GM19468 (cell line): ENCODE data around the gene DPEP3.
"Not testable (repeated sequence)": the region's sequence is repeated elsewhere in the genome, so short reads cannot be mapped to it uniquely, and the experiment has no call there.

Experiments
- ATAC-seq: cut with Tn5 transposase; IDR thresholded peaks from one replicate; pipeline ENCODE4 v1.9.1; 2021; ENCODE audit warnings: mild to moderate bottlenecking, moderate library complexity, moderate number of reproducible peaks; ENCODE audit not compliant: unreplicated experiment; ENCODE audit errors: extremely low read depth

Gene DPEP3, protein sequence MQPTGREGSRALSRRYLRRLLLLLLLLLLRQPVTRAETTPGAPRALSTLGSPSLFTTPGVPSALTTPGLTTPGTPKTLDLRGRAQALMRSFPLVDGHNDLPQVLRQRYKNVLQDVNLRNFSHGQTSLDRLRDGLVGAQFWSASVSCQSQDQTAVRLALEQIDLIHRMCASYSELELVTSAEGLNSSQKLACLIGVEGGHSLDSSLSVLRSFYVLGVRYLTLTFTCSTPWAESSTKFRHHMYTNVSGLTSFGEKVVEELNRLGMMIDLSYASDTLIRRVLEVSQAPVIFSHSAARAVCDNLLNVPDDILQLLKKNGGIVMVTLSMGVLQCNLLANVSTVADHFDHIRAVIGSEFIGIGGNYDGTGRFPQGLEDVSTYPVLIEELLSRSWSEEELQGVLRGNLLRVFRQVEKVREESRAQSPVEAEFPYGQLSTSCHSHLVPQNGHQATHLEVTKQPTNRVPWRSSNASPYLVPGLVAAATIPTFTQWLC

DNA sequence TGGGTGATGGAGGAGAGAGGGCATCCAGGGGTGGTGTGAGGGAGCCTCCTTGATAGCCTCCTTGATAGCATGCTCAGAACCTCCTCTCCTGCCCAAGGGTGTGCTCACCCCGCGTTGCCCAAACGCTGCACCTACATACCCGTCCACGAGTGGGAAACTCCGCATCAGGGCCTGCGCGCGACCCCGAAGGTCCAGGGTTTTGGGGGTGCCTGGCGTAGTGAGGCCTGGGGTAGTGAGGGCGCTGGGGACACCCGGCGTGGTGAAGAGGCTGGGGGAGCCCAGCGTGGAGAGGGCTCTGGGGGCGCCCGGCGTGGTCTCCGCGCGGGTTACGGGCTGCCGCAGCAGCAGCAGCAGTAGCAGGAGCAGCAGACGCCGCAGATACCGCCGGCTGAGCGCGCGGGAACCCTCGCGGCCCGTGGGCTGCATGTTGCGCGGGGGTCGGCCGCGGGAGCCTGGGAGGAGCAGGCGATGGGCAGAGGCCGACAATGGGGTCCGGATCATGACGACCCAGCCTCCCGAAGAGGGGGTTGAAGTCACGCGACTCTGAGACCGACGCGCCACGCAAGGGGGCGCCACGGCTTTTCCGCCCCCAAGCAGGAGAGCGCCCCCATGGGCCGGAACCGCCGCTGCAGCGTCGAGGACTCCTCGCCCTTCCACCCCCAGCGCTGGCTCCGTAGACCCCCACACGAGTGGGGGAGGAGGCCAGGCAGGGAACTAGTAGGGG lies at the start of gene DPEP3:
Gene DPEP3, minus strand, starts transcription at position 545 of the 724 bp plus-strand sequence. Its CDS starts 119 bp downstream, at position 426.
- ATAC-seq, result no peak

DNA sequence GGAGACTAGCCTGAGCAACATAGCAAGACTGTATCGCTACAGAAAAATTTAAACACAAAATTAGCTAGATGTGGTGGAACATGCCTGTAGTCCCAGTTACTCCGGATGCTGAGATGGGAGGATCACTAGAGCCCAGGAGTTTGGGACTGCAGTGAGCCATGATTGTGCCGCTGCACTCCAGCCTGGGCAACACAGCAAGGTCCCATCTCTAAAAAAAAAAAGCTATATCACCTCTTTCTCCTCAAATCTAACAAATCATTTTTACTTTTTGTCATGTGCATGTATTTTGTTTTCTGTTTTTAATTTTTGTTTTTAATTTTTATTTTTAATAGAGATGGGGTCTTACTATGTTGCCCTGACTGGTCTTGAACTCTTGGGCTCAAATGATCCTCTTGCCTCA lies 48.7 kb upstream of the DPEP3 start:
- no peak for ATAC-seq

DNA sequence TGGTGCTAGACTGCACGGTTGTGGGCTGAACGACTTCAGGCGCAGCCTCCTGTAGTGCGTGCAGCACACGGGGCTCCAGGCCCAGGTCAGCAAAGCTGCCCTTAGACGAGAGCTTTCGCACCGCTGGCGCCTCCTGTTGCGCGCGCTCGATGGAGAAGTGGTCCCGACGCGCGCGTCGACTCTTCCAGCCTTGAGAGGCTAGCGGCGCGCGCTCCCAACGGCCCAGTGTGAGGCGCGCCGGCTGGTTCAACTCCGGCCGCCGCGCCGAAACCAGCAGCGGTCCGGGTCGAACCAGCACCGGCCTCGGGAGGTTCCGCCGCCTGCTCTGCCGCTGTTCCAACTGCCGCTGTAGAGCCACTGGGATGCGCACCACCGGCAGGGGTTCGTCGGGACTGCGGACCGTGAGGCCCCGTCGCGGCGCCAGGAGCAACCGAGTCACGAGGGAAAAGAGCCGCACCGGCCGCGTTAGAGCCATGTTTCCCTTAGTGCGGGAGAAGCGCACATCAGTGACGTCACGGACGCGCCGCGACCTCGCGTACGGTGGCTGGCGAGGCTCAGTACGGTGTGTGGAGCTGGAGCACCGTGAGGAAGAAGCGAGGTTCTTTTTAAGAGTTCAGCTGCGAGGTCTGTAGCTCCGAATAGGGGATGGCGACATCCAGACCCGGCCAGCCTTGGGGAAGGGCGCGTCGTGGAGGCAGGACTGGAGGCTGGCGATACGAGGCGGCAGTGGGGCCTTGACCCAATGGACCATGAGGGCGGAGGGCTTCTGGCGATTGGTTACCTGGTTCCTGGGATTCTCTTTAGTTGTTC lies 42.6 kb upstream of the DPEP3 start, which contains the start of the genes DDX28 and DUS2:
Gene DDX28, minus strand, starts transcription at position 505 of the 810 bp plus-strand sequence. Its CDS starts 30 bp downstream, at position 475.
Gene DUS2, plus strand, starts transcription at position 557 of the 810 bp plus-strand sequence. CDS start 14,740 bp downstream, outside the sequence.
- peak; percentile 85 for ATAC-seq

DNA sequence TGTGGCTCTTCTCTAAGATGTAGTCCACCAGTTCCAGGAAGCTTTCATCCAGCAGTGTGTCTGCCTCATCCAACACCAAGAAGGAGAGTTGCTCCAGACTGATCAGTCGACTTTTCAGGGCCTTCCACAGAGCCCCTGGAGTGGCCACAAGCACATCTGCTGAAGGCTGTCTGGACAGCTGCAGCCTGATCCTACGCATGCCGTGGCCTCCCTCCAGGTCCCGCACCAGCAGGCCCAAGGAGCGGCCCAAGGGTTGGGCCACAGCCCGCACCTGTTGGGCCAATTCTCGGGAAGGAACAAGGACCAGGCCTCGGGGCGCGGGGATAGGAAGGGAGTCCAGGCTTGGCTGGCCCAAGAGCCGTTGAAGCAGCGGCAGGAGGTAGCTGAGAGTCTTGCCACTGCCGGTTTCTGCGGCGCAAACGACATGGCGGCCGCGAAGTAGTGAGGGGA lies 42.0 kb upstream of the DPEP3 start:
- ATAC-seq, result no peak

DNA sequence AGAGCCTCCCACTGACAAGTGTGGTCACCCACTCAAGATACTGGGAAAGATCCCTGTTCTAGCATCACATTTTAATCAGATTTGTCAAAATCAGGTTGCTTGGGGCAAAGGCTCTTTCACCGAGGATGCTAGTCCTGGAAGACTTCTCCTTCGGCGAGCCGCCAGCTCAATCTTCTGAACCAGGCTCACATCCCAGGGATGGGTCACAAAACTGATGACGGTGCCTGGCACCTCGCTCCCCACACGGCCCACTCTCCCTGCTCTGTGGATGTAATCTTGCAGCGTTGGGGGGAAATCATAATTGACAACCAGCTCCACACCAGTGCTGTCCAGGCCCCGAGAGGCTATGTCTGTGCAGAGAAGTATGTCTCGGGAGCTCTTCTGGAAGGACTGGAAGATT lies 41.2 kb upstream of the DPEP3 start:
- ATAC-seq, result no peak

DNA sequence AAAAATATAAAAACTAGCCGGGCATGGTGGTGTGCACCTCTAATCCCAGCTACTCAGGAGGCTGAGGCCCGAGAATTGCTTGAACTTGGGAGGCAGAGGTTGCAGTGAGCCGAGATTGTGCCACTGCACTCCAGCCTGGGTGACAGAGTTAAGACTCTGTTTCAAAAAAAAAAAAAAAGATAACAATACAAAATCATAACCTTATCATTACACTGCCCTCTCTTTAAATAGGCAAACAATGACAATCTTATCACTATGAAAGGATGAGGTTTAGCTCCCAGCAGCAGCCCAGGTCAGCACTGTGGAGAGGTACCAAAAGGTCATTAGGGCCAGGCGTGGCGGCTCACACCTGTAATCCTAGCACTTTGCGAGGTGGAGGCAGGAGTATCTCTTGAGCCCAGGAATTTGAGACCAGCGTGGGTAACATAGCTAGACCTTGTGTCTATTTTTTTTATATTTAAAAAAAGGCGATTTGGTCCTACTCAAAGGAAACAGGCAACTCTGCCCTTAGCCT lies 38.9 kb upstream of the DPEP3 start:
- ATAC-seq, result no peak

DNA sequence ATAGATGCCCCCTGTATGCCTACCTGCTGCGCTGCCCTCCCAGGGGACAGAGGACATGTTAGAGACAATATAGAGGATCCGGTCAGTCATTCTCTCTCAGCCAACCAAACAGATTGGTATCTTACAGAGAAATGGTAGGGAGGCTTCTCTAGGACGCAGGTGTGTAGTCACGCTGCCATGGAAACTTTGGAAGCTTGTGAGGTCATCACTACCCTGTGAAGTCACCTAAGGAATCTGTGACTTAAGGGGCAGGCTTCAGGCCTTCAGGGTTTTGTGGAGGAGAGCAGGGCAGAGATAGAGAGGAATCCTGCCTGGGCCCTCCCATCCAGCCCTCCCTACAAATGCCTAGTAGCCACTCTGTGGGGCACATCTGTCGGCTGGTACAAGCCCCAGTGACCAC lies 35.4 kb upstream of the DPEP3 start, which contains the start of gene DPEP2NB:
Gene DPEP2NB, minus strand, starts transcription at position 231 of the 400 bp plus-strand sequence. Its CDS starts 141 bp downstream, at position 90.
- no peak for ATAC-seq

DNA sequence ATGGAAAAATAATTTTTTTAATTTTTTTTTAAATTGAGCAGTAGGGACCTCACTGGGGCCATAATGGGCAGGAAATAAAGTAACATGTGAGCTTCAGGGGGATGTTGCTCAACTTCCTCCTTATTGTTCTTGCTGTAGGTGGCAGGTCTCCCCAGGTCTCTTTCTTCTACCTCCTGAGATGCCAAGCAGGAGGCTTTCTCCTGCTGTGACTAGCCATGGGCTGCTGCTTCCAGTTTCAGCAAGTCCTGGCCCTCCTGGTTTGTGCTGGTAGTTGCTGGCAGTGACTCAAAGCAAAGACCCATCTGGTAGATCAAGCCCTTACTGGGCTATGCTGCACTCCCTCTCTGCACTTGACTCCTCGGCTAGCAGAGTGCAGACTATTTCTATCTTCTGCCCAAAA lies 33.1 kb upstream of the DPEP3 start:
- no peak for ATAC-seq

DNA sequence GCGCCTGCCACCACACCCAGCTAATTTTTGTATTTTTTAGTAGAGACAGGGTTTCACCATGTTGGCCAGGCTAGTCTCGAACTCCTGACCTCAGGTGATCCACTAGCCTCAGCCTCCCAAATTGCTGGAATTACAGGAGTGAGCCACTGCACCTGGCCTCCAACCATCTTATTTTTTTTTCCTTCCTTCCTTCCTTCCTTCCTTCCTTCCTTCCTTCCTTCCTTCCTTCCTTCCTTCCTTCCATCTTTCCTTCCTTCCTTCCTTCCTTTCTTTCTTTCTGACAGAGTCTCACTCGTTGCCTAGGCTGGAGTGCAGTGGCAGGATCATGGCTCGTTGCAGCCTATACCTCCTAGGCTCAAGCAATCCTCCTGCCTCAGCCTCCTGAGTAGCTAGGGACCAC lies 29.6 kb upstream of the DPEP3 start:
- not testable (repeated sequence) for ATAC-seq

DNA sequence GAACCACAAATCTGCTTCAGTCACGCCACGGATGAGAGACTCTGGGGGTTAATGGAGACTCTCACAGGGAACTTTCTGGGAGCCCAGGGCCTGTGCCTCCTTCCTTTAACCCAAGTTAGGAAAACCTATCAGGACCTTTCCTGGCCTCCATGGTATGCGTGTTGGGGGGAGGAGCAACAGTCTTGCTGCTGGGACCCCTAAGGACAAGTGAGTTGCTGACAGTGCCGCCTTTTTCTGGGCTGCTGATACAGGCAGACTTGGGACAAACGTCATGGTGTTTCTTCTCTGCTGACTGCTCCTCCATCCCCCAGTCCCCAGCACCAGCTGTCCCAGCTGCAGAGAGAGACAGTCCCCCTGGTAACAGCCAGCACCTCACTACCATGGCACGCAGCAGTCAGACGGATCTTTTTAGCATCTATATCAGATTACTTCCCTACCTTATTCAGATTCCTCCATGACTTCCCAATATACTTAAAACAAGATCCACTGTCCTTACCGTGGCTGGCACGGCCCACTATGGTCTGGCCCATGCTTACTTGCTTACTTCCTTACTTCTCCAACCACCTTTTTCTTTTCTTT lies 28.9 kb upstream of the DPEP3 start:
- ATAC-seq, result no peak

DNA sequence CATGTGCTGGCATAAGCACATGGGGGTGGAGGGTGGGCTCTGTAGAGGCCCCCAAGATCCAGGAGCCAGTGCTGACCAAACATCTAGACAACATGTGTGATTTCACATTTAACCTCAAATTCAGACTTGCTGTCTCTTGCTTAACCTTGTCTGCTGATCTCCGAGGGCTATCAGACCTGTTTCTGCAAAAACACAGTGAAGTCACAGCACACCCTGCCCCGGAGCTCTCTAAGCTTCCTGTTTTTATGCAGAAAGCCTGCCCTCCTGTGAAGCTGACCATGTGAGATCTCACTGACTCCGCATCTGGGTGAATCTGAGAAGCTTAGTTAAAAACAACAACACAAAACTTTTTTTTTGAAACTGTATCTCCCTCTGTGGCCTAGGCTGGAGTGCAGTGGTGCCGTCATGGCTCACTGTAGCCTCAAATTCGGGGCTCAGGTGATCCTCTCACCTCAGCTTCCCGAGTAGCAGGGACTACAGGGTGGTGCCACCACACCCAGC lies 25.5 kb upstream of the DPEP3 start:
- ATAC-seq, result no peak

DNA sequence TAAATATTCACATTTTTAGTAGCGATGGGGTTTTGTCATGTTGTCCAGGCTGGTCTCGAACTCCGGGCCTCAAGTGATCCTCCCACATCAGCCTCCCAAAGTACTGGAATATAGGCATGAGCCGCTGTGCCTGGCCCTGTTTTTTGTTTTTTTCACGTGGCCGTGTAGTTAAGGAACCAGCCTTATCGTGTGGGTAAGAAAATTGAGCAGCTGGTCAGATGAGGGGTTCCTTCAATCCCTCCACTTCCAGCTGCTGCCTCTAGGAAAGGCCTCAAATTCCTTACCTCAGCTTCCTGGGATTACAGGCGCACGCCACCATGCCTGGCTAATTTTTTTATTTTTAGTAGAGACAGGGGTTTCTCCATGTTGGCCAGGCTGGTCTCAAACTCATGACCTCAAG lies 24.9 kb upstream of the DPEP3 start:
- no peak for ATAC-seq

DNA sequence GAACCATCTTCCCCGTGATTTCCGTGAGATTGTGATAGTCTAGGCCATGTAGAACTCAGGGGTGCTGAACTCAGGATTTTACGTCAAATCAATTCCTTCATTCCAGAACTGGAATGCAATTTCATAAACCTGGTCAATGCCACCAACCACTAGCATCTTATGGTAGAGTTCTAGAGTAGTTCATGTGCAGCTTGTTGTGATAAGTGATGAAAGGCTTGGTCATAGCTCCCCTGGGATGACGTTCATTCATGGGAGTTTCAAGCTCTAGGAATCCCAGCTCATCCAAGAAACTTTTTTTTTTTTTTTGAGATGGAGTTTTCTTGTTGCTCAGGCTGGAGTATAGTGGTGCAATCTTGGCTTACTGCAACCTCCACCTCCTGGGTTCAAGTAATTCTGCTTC lies 22.7 kb upstream of the DPEP3 start:
- no peak for ATAC-seq

DNA sequence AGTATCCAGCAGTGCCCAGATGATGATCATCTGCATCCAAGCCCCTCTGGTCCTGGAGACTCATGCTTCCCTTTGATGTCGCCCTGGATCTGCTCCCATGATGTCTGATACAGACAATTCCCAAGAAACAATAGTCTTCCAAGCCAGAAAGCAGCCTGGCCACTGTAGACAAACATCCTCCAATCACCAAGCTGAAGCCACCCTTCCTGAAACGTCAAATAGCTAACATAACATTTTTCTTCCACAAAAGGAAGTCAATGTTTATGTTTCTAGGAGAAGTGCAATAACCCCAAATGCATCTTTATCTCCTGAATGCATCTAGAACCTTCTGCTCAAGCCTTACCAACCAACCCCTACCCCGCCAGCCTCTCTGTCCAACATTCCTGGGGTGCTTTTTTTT lies 20.2 kb upstream of the DPEP3 start:
- no peak for ATAC-seq

DNA sequence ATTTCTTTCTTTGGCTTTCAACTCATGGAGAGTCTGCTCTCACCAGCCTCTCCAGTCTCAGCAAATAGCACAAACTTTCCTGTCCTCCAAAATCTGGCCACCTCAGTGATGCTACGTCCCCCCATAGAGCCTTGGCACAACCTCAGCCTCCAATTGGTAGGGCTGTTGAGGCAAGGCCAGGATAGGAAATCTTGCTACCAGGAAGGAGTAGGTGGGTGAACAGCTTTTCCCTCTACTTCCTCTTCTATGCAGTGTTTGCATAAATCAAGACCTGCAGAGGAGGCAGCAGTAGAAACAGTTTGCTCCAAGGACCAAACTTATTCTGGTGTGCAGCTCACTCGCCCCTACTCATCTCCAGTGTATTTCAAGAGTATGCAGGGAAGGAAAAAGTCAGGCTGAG lies 19.7 kb upstream of the DPEP3 start:
- ATAC-seq, result no peak

DNA sequence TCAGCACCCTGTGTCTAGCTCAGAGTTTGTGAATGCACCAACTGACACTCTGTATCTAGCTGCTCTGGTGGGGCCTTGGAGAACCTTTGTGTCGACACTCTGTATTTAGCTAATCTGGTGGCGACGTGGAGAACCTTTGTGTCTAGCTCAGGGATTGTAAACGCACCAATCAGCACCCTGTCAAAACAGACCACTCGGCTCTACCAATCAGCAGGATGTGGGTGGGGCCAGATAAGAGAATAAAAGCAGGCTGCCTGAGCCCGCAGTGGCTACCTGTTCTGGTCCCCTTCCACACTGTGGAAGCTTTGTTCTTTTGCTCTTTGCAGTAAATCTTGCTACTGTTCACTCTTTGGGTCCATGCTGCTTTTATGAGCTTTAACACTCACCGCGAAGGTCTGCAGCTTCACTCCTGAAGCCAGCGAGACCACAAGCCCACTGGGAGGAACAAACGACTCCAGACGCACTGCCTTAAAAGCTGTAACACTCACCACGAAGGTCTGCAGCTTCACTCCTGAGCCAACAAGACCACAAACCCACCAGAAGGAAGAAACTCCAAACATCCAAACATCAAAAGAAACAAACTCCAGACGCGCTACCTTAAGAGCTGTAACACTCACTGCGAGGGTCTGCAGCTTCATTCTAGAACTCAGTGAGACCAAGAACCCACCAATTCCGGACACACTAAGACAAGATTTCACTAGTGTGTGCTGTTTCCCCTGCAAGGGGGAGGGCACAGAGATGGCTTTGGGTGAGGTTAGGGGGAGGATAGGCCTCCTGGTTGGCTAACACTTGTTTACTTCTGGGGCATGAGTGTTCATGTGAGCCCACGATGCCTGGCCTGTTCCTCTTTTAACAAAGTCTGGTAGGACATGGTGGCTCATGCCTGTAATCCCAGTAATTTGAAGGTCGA lies 18.7 kb upstream of the DPEP3 start, which contains the start of gene DPEP2:
Gene DPEP2, minus strand, starts transcription at position 706 of the 910 bp plus-strand sequence. CDS start 6,272 bp downstream, outside the sequence.
- ATAC-seq, result not testable (repeated sequence)

DNA sequence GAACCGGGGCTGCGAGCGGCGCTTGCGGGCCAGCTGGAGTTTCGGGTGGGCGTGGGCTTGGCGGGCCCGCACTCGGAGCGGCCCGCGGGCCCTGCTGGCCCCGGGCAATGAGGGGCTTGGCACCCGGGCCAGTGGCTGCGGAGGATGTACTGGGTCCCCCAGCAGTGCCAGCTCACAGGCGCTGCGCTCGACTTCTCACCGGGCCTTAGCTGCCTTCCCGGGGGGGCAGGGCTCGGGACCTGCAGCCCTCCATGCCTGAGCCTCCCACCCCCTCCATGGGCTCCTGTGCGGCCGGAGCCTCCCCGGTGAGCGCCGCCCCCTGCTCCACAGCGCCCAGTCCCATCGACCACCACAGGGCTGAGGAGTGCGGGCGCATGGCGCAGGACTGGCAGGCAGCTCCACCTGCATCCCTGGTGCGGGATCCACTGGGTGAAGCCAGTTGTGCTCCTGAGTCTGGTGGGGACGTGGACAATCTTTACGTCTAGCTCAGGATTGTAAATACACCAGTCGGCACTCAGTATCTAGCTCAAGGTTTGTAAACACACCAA lies 18.0 kb upstream of the DPEP3 start:
- ATAC-seq, result not testable (repeated sequence)

DNA sequence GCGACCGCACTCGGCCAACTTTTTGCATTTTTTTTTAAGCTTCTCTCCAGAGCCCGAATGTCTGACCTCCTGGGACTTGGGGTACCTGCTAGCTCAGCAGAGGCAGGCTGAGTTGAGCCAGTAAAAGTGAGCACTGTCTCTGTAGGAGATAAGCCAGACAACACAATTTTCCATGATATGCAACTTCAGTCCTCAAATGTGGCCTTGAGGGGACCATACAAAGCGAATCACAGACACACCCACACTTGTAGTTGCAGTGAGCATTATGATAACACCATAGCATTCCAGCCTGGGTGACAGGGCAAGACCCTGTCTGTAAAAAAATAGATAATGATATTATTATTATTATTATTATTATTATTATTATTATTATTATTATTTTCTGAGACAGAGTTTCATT lies 16.4 kb upstream of the DPEP3 start:
- ATAC-seq, result no peak
